H9 (cell line): Measurements from ENCODE around the gene TNIK. TPM values are rescaled to one million over a fixed set of nuclear protein-coding genes. Genes with fewer than 3 reads are reported as not detected.

ENCODE experiments used
- DNase-seq: peaks from one replicate; pipeline ENCODE4 v3.0.0-alpha.2; 2017
- H2AFZ ChIP-seq: one replicate; pipeline ENCODE4 v1.6.1; 2013; ENCODE audit warnings: mild to moderate bottlenecking, low read length, control low read depth, moderate library complexity
- H2AK5ac ChIP-seq: 2 replicates; pipeline ENCODE4 v1.6.1; 2013; ENCODE audit warnings: low read length, control low read depth, mixed read lengths; ENCODE audit not compliant: insufficient read length
- H2BK120ac ChIP-seq: one replicate; pipeline ENCODE4 v1.6.1; 2013; ENCODE audit warnings: low read depth, mild to moderate bottlenecking, low read length, control low read depth, inconsistent platforms; ENCODE audit not compliant: poor library complexity, severe bottlenecking
- H2BK12ac ChIP-seq: 2 replicates; pipeline ENCODE4 v1.6.1; 2013; ENCODE audit warnings: low read length, control low read depth, mixed read lengths, low read depth; ENCODE audit not compliant: insufficient read length
- H2BK15ac ChIP-seq: 2 replicates; pipeline ENCODE4 v1.6.1; 2013; ENCODE audit warnings: low read depth, low read length, control low read depth
- H2BK20ac ChIP-seq: one replicate; pipeline ENCODE4 v1.6.1; 2013; ENCODE audit warnings: low read depth, mild to moderate bottlenecking, low read length, control low read depth, inconsistent platforms; ENCODE audit not compliant: poor library complexity, severe bottlenecking
- H2BK5ac ChIP-seq: 2 replicates; pipeline ENCODE4 v1.6.1; 2013; ENCODE audit warnings: low read length, control low read depth, mixed read lengths; ENCODE audit not compliant: insufficient read length
- H3K14ac ChIP-seq: 2 replicates; pipeline ENCODE4 v1.6.1; 2013; ENCODE audit warnings: low read length, control low read depth; ENCODE audit not compliant: insufficient read depth
- H3K18ac ChIP-seq: 2 replicates; pipeline ENCODE4 v1.6.1; 2013; ENCODE audit warnings: low read depth, mild to moderate bottlenecking, mixed read lengths, low read length, control low read depth; ENCODE audit not compliant: insufficient read length
- H3K23ac ChIP-seq: 2 replicates; pipeline ENCODE4 v1.6.1; 2013; ENCODE audit warnings: low read length, control low read depth, mixed read lengths, low read depth; ENCODE audit not compliant: insufficient read length
- H3K23me2 ChIP-seq: 2 replicates; pipeline ENCODE4 v1.6.1; 2013; ENCODE audit warnings: low read depth, mild to moderate bottlenecking, mixed read lengths, low read length, control low read depth; ENCODE audit not compliant: insufficient read length, poor library complexity, severe bottlenecking
- H3K27ac ChIP-seq: 2 replicates; pipeline ENCODE4 v1.5.1; 2013; ENCODE audit warnings: low read length, control low read depth, mixed read lengths, low read depth; ENCODE audit not compliant: insufficient read length
- H3K27me3 ChIP-seq: 2 replicates; pipeline ENCODE4 v1.6.1; 2013; ENCODE audit warnings: low read length, control low read depth, inconsistent platforms; ENCODE audit not compliant: insufficient read depth
- H3K4ac ChIP-seq: 2 replicates; pipeline ENCODE4 v1.6.1; 2013; ENCODE audit warnings: low read depth, mild to moderate bottlenecking, control low read depth, inconsistent platforms, low read length, moderate library complexity
- H3K4me1 ChIP-seq: 2 replicates; pipeline ENCODE4 v1.6.1; 2013; ENCODE audit warnings: low read length, control low read depth, inconsistent platforms; ENCODE audit not compliant: insufficient read depth
- H3K4me2 ChIP-seq: 2 replicates; pipeline ENCODE4 v1.6.1; 2013; ENCODE audit warnings: low read length, control low read depth, mixed read lengths; ENCODE audit not compliant: insufficient read length, insufficient read depth
- H3K56ac ChIP-seq: 2 replicates; pipeline ENCODE4 v1.6.1; 2013; ENCODE audit warnings: low read depth, mild to moderate bottlenecking, mixed read lengths, low read length, control low read depth; ENCODE audit not compliant: insufficient read length
- H3K79me1 ChIP-seq: 2 replicates; pipeline ENCODE4 v1.6.1; 2013; ENCODE audit warnings: low read depth, mild to moderate bottlenecking, moderate library complexity, low read length, control low read depth, inconsistent platforms; ENCODE audit not compliant: insufficient read depth, poor library complexity, severe bottlenecking
- H3K79me2 ChIP-seq: 2 replicates; pipeline ENCODE4 v1.6.1; 2013; ENCODE audit warnings: low read length, control low read depth, inconsistent platforms; ENCODE audit not compliant: insufficient read depth
- H3K9ac ChIP-seq: 2 replicates; pipeline ENCODE4 v1.6.1; 2013; ENCODE audit warnings: low read length, control low read depth, mixed read lengths; ENCODE audit not compliant: insufficient read length; ENCODE audit errors: extremely low read depth
- H3K9me3 ChIP-seq: one replicate; pipeline ENCODE4 v1.6.1; 2013; ENCODE audit warnings: low read depth, low read length, inconsistent platforms; ENCODE audit not compliant: control insufficient read depth
- H3T11ph ChIP-seq: one replicate; pipeline ENCODE4 v1.6.1; 2013; ENCODE audit warnings: mild to moderate bottlenecking, low read length, control low read depth, inconsistent platforms
- H4K20me1 ChIP-seq: one replicate; pipeline ENCODE4 v1.6.1; 2013; ENCODE audit not compliant: control insufficient read depth, insufficient read length, insufficient read depth
- H4K5ac ChIP-seq: 2 replicates; pipeline ENCODE4 v1.6.1; 2013; ENCODE audit warnings: low read depth, mild to moderate bottlenecking, mixed read lengths, low read length, control low read depth; ENCODE audit not compliant: insufficient read length
- H4K8ac ChIP-seq: replicated peaks from 2 replicates; pipeline ENCODE4 v1.6.1; 2013; ENCODE audit warnings: low read length, control low read depth, mixed read lengths, low read depth; ENCODE audit not compliant: insufficient read length
- H4K91ac ChIP-seq: 2 replicates; pipeline ENCODE4 v1.6.1; 2013; ENCODE audit warnings: low read depth, mild to moderate bottlenecking, moderate library complexity, mixed read lengths, low read length, control low read depth; ENCODE audit not compliant: insufficient read length
- H3K27ac Mint-ChIP-seq, 3 experiments: 2 replicates in 2 of 3; 3 replicates in 1 of 3; pipeline ENCODE4 v1.8.0; 2020 to 2021; ENCODE audit warnings: mixed read lengths in 3 of 3, mild to moderate bottlenecking in 1 of 3, moderate library complexity in 1 of 3
- H3K27me3 Mint-ChIP-seq: 2 replicates; pipeline ENCODE4 v1.8.0; 2021; ENCODE audit warnings: low read depth, mild to moderate bottlenecking, moderate library complexity, mixed read lengths
- H3K36me3 Mint-ChIP-seq, 3 experiments: 2 replicates in 2 of 3; 3 replicates in 1 of 3; pipeline ENCODE4 v1.8.0; 2020 to 2021; ENCODE audit warnings: low read depth in 3 of 3, mixed read lengths in 3 of 3; ENCODE audit not compliant: insufficient read depth in 1 of 3
- H3K4me1 Mint-ChIP-seq, 2 experiments: 2 replicates each; pipeline ENCODE4 v1.8.0; 2020; ENCODE audit warnings: mixed read lengths in 2 of 2
- H3K4me3 Mint-ChIP-seq, 2 experiments: 2 replicates in 1 of 2; 3 replicates in 1 of 2; pipeline ENCODE4 v1.8.0; 2020 to 2021; ENCODE audit warnings: mild to moderate bottlenecking in 2 of 2, mixed read lengths in 2 of 2, moderate library complexity in 1 of 2
- H3K9me3 Mint-ChIP-seq, 2 experiments: 2 replicates in 1 of 2; 3 replicates in 1 of 2; pipeline ENCODE4 v1.8.0; 2020; ENCODE audit warnings: mild to moderate bottlenecking in 2 of 2, mixed read lengths in 2 of 2, moderate library complexity in 1 of 2
- CTCF ChIP-seq: fragments of 200-600 bp; sonication (generic); conservative IDR thresholded peaks from 3 replicates; pipeline ENCODE4 v1.8.0; 2021; ENCODE audit warnings: antibody characterized with exemption, mild to moderate bottlenecking
- WGBS: extraction: QIAGEN DNeasy Blood & Tissue Kit; methylation state at CpG from one replicate; pipeline ENCODE4 v1.1.7; 2013; ENCODE audit warnings: missing lambda C conversion rate, low lambda C conversion rate, mixed read lengths; ENCODE audit not compliant: insufficient read length; ENCODE audit errors: extremely low coverage; 5-methylcytosine and 5-hydroxymethylcytosine counted together
- total RNA-seq: library from RNA; stranded (reverse); gene quantifications from 2 replicates; pipeline ENCODE4 v1.2.1, GENCODE V29; 2021

The TNIK gene
- total RNA-seq, 1 experiment from 2014 or later = 15.9 TPM

- no peak overlapping the region for H3K27ac ChIP-seq
- WGBS = no CpG with 5 or more reads among the region's 8 CpGs
- H3K4me1 ChIP-seq = no peaks in the 10 kb centered on the region
- H4K91ac ChIP-seq = no peak overlapping the region
- no peak overlapping the region for H3K23ac ChIP-seq
- no peak overlapping the region for H3K56ac ChIP-seq
- Mint-ChIP-seq H3K27me3 (peaks cover 5% of the 10 kb centered on the region; the same call in 1 of the 2 replicates), H3K4me3 (no peak overlapping the region), H3K9me3 (no peaks in the 10 kb centered on the region), H3K36me3 (no peaks in the 10 kb centered on the region), H3K27ac (no peak overlapping the region), H3K4me1 (no peaks in the 10 kb centered on the region)
- no peak overlapping the region for H3T11ph ChIP-seq
- no peak for DNase-seq
- no peak overlapping the region for H4K8ac ChIP-seq
- H3K23me2 ChIP-seq = no peaks in the 10 kb centered on the region
- no peak overlapping the region for H2AK5ac ChIP-seq
- H3K9ac ChIP-seq = no peak overlapping the region
- H2BK120ac ChIP-seq = no peak overlapping the region
- no peaks in the 10 kb centered on the region for H4K20me1 ChIP-seq
- H3K27me3 ChIP-seq = no peaks in the 10 kb centered on the region
- H2AFZ ChIP-seq = no peak overlapping the region
- H3K14ac ChIP-seq = no peak overlapping the region
- no peaks in the 10 kb centered on the region for H3K79me1 ChIP-seq
- no peak overlapping the region for H4K5ac ChIP-seq
- TF ChIP-seq CTCF = no peak
- no peak overlapping the region for H3K18ac ChIP-seq
- peak overlapping the region; percentile 3 for H3K4me2 ChIP-seq
- H2BK15ac ChIP-seq = no peak overlapping the region
- H3K9me3 ChIP-seq = no peaks in the 10 kb centered on the region
- no peak overlapping the region for H2BK20ac ChIP-seq
- H2BK12ac ChIP-seq = no peak overlapping the region
- no peak overlapping the region for H3K4ac ChIP-seq
- H3K79me2 ChIP-seq = no peaks in the 10 kb centered on the region
- H2BK5ac ChIP-seq = no peak overlapping the region
These were observed 431.4 kb downstream of the TNIK start for GRCh38 chr3:171028779-171029232.
